K562 (cell line): ENCODE results near the gene CCDC71L. TPM values are rescaled to one million over a fixed set of nuclear protein-coding genes. Genes with fewer than 3 reads are reported as not detected.

Experiments
- ATAC-seq: fragments of 200-7000 bp; cut with Tn5 transposase; 3 replicates; pipeline ENCODE4 v1.9.1; 2020; ENCODE audit warnings: moderate library complexity
- BruUV-seq: library from RNA; stranded (reverse); fragments of 400-500 nt; replicated peaks from 2 replicates; lab custom pipeline; 2021; lab: Mats Ljungman, UMichigan
- CTCF ChIA-PET: fragments of 300-600 bp; formaldehyde crosslinking; extraction: SDS; loops from one replicate; lab custom pipeline; 2021; ENCODE audit warnings: low intra/inter-chr PET ratio; lab: Yijun Ruan, JAX
- POLR2A ChIA-PET: fragments of 300-600, 350-650 bp; sonication (Branson Sonifier 250); formaldehyde crosslinking; extraction: SDS; loops from one replicate; lab custom pipeline; 2021; ENCODE audit warnings: antibody characterized with exemption, inconsistent platforms; lab: Yijun Ruan, JAX
- DNase-seq, 4 experiments: peaks; one replicate each; pipeline versions ENCODE4 v3.0.0 to v3.0.0-alpha.2; 2011 to 2018; ENCODE audit warnings: low spot score in 3 of 4, mixed read lengths in 3 of 4; ENCODE audit errors: extremely low read depth in 1 of 4
- FAIRE-seq: peaks from 2 replicates; lab custom pipeline; 2011; peaks lifted over from hg19 to GRCh38; lab: Jason Lieb, UNC
- H2AFZ ChIP-seq: 2 replicates; pipeline ENCODE4 v1.6.0; 2011; ENCODE audit warnings: low read depth, low read length, control low read depth, inconsistent platforms
- H3K27ac ChIP-seq: fragments of 200-600 bp; 3 replicates; pipeline ENCODE4 v1.8.0; 2011; ENCODE audit warnings: low read depth, mild to moderate bottlenecking, control low read depth, inconsistent platforms, low read length, moderate library complexity, mixed read lengths; ENCODE audit errors: extremely low read depth
- H3K27me3 ChIP-seq, 2 experiments: fragments of 300-600 bp in 1 of 2; 2 replicates in 1 of 2; 3 replicates in 1 of 2; pipeline versions ENCODE4 v1.6.0 to v1.8.0; 2011; ENCODE audit warnings: inconsistent platforms in 2 of 2, low read length in 2 of 2, mild to moderate bottlenecking in 1 of 2, mixed read lengths in 1 of 2, moderate library complexity in 1 of 2; ENCODE audit not compliant: control insufficient read depth in 2 of 2, insufficient read depth in 2 of 2
- H3K36me3 ChIP-seq: fragments of 300-600 bp; 3 replicates; pipeline ENCODE4 v1.8.0; 2011; ENCODE audit warnings: mild to moderate bottlenecking, low read length, inconsistent platforms; ENCODE audit not compliant: control insufficient read depth, insufficient read depth
- H3K4me1 ChIP-seq, 2 experiments: fragments of 200-600 bp in 1 of 2; replicated peaks in 1 of 2; 2 replicates in 1 of 2; 3 replicates in 1 of 2; pipeline versions ENCODE4 v1.5.1 to v1.8.0; 2011; ENCODE audit warnings: inconsistent platforms in 2 of 2, low read length in 2 of 2, mild to moderate bottlenecking in 1 of 2, mixed read lengths in 1 of 2, moderate library complexity in 1 of 2; ENCODE audit not compliant: control insufficient read depth in 2 of 2, insufficient read depth in 2 of 2
- H3K4me2 ChIP-seq: 2 replicates; pipeline ENCODE4 v1.6.1; 2011; ENCODE audit warnings: low read length, control low read depth, inconsistent platforms, mixed read lengths; ENCODE audit not compliant: insufficient read depth
- H3K4me3 ChIP-seq: fragments of 200-600 bp; sonication (generic), shearing (Covaris generic); 2 replicates; pipeline ENCODE4 v1.5.1; 2016; ENCODE audit warnings: control low read depth, inconsistent platforms
- H3K79me2 ChIP-seq: fragments of 200-600 bp; 3 replicates; pipeline ENCODE4 v1.8.0; 2011; ENCODE audit warnings: low read length, inconsistent platforms; ENCODE audit not compliant: control insufficient read depth, insufficient read depth
- H3K9ac ChIP-seq, 2 experiments: 2 replicates each; pipeline versions ENCODE4 v1.6.0 to v1.6.1; 2011; ENCODE audit warnings: low read depth in 2 of 2, low read length in 2 of 2, control low read depth in 1 of 2, inconsistent platforms in 1 of 2, mild to moderate bottlenecking in 1 of 2, mixed read lengths in 1 of 2; ENCODE audit not compliant: insufficient read depth in 1 of 2
- H3K9me1 ChIP-seq: one replicate; pipeline ENCODE4 v1.6.0; 2011; ENCODE audit warnings: inconsistent platforms, mild to moderate bottlenecking, low read length, moderate library complexity; ENCODE audit not compliant: control insufficient read depth, insufficient read depth
- H3K9me3 ChIP-seq: replicated peaks from 2 replicates; pipeline ENCODE4 v1.5.1; 2011; ENCODE audit warnings: low read depth, low read length, inconsistent platforms; ENCODE audit not compliant: control insufficient read depth, insufficient read depth
- H4K20me1 ChIP-seq: replicated peaks from 2 replicates; pipeline ENCODE4 v1.6.1; 2011; ENCODE audit warnings: low read length, inconsistent platforms, mixed read lengths; ENCODE audit not compliant: control insufficient read depth, insufficient read depth
- HLTF ChIP-seq: fragments of 450-650 bp; IDR thresholded peaks from 2 replicates; pipeline ENCODE4 v1.6.1; 2016
- KDM4B ChIP-seq, 2 experiments: fragments of 450-650 bp in 1 of 2; sonication (generic) in 1 of 2; IDR thresholded peaks; 2 replicates each; pipeline ENCODE4 v1.6.1; 2016 to 2017; ENCODE audit warnings: borderline replicate concordance in 2 of 2, antibody characterized with exemption in 1 of 2, low read depth in 1 of 2, mild to moderate bottlenecking in 1 of 2
- MCM3 ChIP-seq: fragments of 450-650 bp; IDR thresholded peaks from 2 replicates; pipeline ENCODE4 v1.6.1; 2016
- MCM7 ChIP-seq, 2 experiments: fragments of 450-650 bp; IDR thresholded peaks; 2 replicates each; pipeline ENCODE4 v1.6.1; 2016 to 2018
- PHF20 ChIP-seq: fragments of 450-650 bp; IDR thresholded peaks from 2 replicates; pipeline ENCODE4 v1.6.1; 2018; ENCODE audit not compliant: partially characterized antibody
- SRSF7 ChIP-seq: fragments of 200-400 bp; formaldehyde crosslinking; optimal IDR thresholded peaks from 2 replicates; pipeline ENCODE3; 2017; ENCODE audit warnings: mild to moderate bottlenecking, low read depth, low read length
- TGIF2 ChIP-seq: sonication (generic); formaldehyde crosslinking; IDR thresholded peaks from 2 replicates; pipeline ENCODE4 v1.8.1; 2022; ENCODE audit warnings: mild to moderate bottlenecking, missing genetic modification reagents, moderate library complexity
- WGBS: fragments of 100-300 bp; shearing (Covaris generic); methylation state at CpG from one replicate; pipeline ENCODE4 v1.1.6; 2016; ENCODE audit warnings: low coverage, mixed read lengths; ENCODE audit not compliant: insufficient coverage; ENCODE audit errors: missing lambda C conversion rate; 5-methylcytosine and 5-hydroxymethylcytosine counted together
- in situ Hi-C: fragments of 300-500 bp; cut with MboI; formaldehyde crosslinking; loops from 4 replicates; pipeline ENCODE4 v1.15.0; 2018; ENCODE audit warnings: inconsistent platforms, mixed read lengths
- intact Hi-C: fragments of 100-400 bp; cut with micrococcal nuclease; formaldehyde crosslinking; loops from 2 replicates; pipeline ENCODE4 v1.14.2; 2022
- polyA plus RNA-seq, 8 experiments: library from polyadenylated mRNA; depleted of rRNA in 4 of 8; stranded (reverse) in 5 of 8; unstranded in 3 of 8; fragments of >200 nt; fragmentation: Nextera tagmentation in 2 of 8; fragmentation: Illumina TruSeq in 1 of 8; extraction: Ambion mirVana in 2 of 8; extraction: Trizol in 1 of 8; gene quantifications; 2 replicates each; pipeline versions ENCODE4 v1.2.1 to v1.2.3, GENCODE V29; 2011 to 2014; ENCODE audit warnings: inconsistent platforms in 1 of 8, missing spikeins in 1 of 8
- total RNA-seq, 7 experiments: library from RNA; depleted of rRNA in 6 of 7; stranded (reverse); fragments of >200 nt in 6 of 7; fragmentation: Illumina TruSeq in 2 of 7; extraction: Trizol in 2 of 7; gene quantifications; 2 replicates each; pipeline versions ENCODE4 v1.2.1 to v1.2.3, GENCODE V29; 2011 to 2021; ENCODE audit warnings: low replicate concordance in 1 of 7

CCDC71L gene
- total and polyA plus RNA-seq, 9 of the 15 experiments (the other 6 are each of a cell fraction or from before 2014, with no cell fraction given), result 5.7 to 108 (median 25.4) TPM

GRCh38 chr7:106630648-106631047 lies 30.3 kb downstream of the CCDC71L start:
- no peak overlapping the region for H3K9ac ChIP-seq
- no TSS peak for BruUV-seq
- intact Hi-C loops (no loop called here), in situ Hi-C loops (no loop called here)
- no peak overlapping the region for H3K4me2 ChIP-seq
- DNase-seq (no peak), FAIRE-seq (no peak), ATAC-seq (no peak)
- H3K9me3 ChIP-seq, result no peaks in the 10 kb centered on the region
- no peaks in the 10 kb centered on the region for H3K36me3 ChIP-seq
- CTCF ChIA-PET, result no interaction called here
- no peak overlapping the region for H3K27ac ChIP-seq
- TF ChIP-seq MCM3, result 0 out of 2 replicates have a peak, but pooled peaks have one; percentile 5
- TF ChIP-seq HLTF, result no peak
- TF ChIP-seq MCM7 (IDR thresholded peaks at IDR 0.05), result 0 out of 4 replicates have a peak, but pooled peaks of 1 of the 2 experiments have one; percentile 39
- TF ChIP-seq KDM4B (IDR thresholded peaks at IDR 0.05; ENCODE audit: borderline replicate concordance in 2 of 2, low read depth in 1 of 2), result no peak
- H2AFZ ChIP-seq, result no peak overlapping the region
- peaks cover 0 to 9% of the 10 kb centered on the region in 2 experiments; a peak in 4 of 5 replicates for H3K4me1 ChIP-seq
- peaks cover 2 to 21% of the 10 kb centered on the region in 2 experiments; a peak in 2 of 5 replicates for H3K27me3 ChIP-seq
- H3K79me2 ChIP-seq, result no peaks in the 10 kb centered on the region
- no peaks in the 10 kb centered on the region for H3K9me1 ChIP-seq
- no peaks in the 10 kb centered on the region for H4K20me1 ChIP-seq
- POLR2A ChIA-PET, result interaction anchor here (1.0 to 2.7 kb wide), 4 partner anchors 10 to 15 kb away, joined by 3 to 10 read pairs (median 4); no protein-coding TSS in a partner anchor
- H3K4me3 ChIP-seq, result no peak overlapping the region

GRCh38 chr7:106629516-106629915 lies 31.4 kb downstream of the CCDC71L start:
- no peaks in the 10 kb centered on the region for H4K20me1 ChIP-seq
- H3K9me3 ChIP-seq, result no peaks in the 10 kb centered on the region
- H3K9me1 ChIP-seq, result no peaks in the 10 kb centered on the region
- in situ Hi-C loops, result no loop called here
- H3K9ac ChIP-seq, result no peak overlapping the region
- H3K36me3 ChIP-seq, result no peaks in the 10 kb centered on the region
- H3K4me2 ChIP-seq, result no peak overlapping the region
- DNase-seq (no peak), FAIRE-seq (no peak), ATAC-seq (no peak)
- WGBS, result 30% methylated on average over 2 of the region's 2 CpGs
- intact Hi-C loops, result no loop called here
- no peak overlapping the region for H3K4me3 ChIP-seq
- peaks cover 2 to 21% of the 10 kb centered on the region in 2 experiments; a peak in 2 of 5 replicates for H3K27me3 ChIP-seq
- H3K79me2 ChIP-seq, result no peaks in the 10 kb centered on the region
- no peak overlapping the region for H3K27ac ChIP-seq
- peaks cover 0 to 16% of the 10 kb centered on the region in 2 experiments; a peak in 4 of 5 replicates for H3K4me1 ChIP-seq
- no peak overlapping the region for H2AFZ ChIP-seq
- ChIA-PET POLR2A (interaction anchor here (1.0 to 2.7 kb wide), 5 partner anchors 11 to 29 kb away, joined by 3 to 10 read pairs (median 3); no protein-coding TSS in a partner anchor), CTCF (no interaction called here)
- BruUV-seq, result no TSS peak
- no peak for TF ChIP-seq SRSF7
- no peak for TF ChIP-seq TGIF2 (CRISPR knock-in tag)
- TF ChIP-seq PHF20, result no peak
